HCT116 (cell line): ENCODE measurements around the gene ZSCAN23. TPM values are rescaled to one million over a fixed set of nuclear protein-coding genes. Genes with fewer than 3 reads are reported as not detected.
A peak's percentile ranks its signal among the peaks of the same experiment; 100 is the strongest.

ENCODE experiments used
- ATAC-seq: fragments of 200-7000 bp; cut with Tn5 transposase; 2 replicates; pipeline ENCODE4 v1.9.1; 2020; ENCODE audit warnings: mild to moderate bottlenecking, moderate library complexity
- BruUV-seq: library from RNA; stranded (reverse); fragments of 400-500 nt; replicated peaks from 2 replicates; lab custom pipeline; 2021; lab: Mats Ljungman, UMichigan
- CTCF ChIA-PET: fragments of 300-600 bp; sonication (Branson Sonifier 250); formaldehyde crosslinking; loops from one replicate; lab custom pipeline; 2021; ENCODE audit warnings: antibody characterized with exemption; lab: Charles Lee
- POLR2A ChIA-PET: fragments of 300-600, 350-600 bp; sonication (Branson Sonifier 250); formaldehyde crosslinking; loops from one replicate; lab custom pipeline; 2021; ENCODE audit warnings: antibody characterized with exemption; lab: Charles Lee
- RAD21 ChIA-PET, 2 experiments: fragments of 300-600 bp; sonication (Branson Sonifier 250); formaldehyde crosslinking; loops; one replicate each; lab custom pipeline; 2023; ENCODE audit warnings: low total read pairs in 2 of 2; ENCODE audit not compliant: uncharacterized antibody in 2 of 2, unreplicated experiment in 2 of 2, low non-redundant PET in 1 of 2; lab: Charles Lee
- DNase-seq: peaks from one replicate; pipeline ENCODE4 v3.0.0-alpha.2; 2010; ENCODE audit warnings: low read depth, low spot score
- H2AFZ ChIP-seq: fragments of 200-600 bp; shearing (Covaris generic), sonication (generic); 2 replicates; pipeline ENCODE4 v1.6.1; 2017; ENCODE audit warnings: low read depth, mixed run types, mixed read lengths, antibody characterized with exemption, low read length; ENCODE audit not compliant: poor library complexity, severe bottlenecking
- H3K27ac ChIP-seq: 2 replicates; pipeline ENCODE4 v1.5.1; 2012; ENCODE audit warnings: low read depth, low read length
- H3K27me3 ChIP-seq: fragments of 200-600 bp; sonication (generic); 2 replicates; pipeline ENCODE4 v1.6.1; 2016; ENCODE audit warnings: mixed run types, low read length, mixed read lengths; ENCODE audit not compliant: insufficient read depth
- H3K36me3 ChIP-seq, 2 experiments: fragments of 200-500 bp in 1 of 2; fragments of 200-600 bp in 1 of 2; sonication (Bioruptor generic) in 1 of 2; sonication (generic) in 1 of 2; 2 replicates each; pipeline versions ENCODE4 v1.5.1 to v1.6.1; 2014 to 2016; ENCODE audit warnings: low read length in 2 of 2, inconsistent platforms in 1 of 2, mixed read lengths in 1 of 2, mixed run types in 1 of 2; ENCODE audit not compliant: insufficient read depth in 2 of 2, control insufficient read depth in 1 of 2
- H3K4me1 ChIP-seq, 2 experiments: fragments of 200-600 bp in 1 of 2; sonication (generic) in 1 of 2; 2 replicates each; pipeline versions ENCODE4 v1.5.1 to v1.6.1; 2012 to 2017; ENCODE audit warnings: low read length in 2 of 2, inconsistent platforms in 1 of 2, mild to moderate bottlenecking in 1 of 2, mixed read lengths in 1 of 2, mixed run types in 1 of 2, moderate library complexity in 1 of 2; ENCODE audit not compliant: insufficient read depth in 2 of 2, control insufficient read depth in 1 of 2
- H3K4me2 ChIP-seq: fragments of 200-600 bp; sonication (generic); 2 replicates; pipeline ENCODE4 v1.6.1; 2017; ENCODE audit warnings: mixed run types, low read length, mixed read lengths
- H3K4me3 ChIP-seq, 2 experiments: fragments of 200-600 bp in 1 of 2; sonication (generic) in 1 of 2; replicated peaks in 1 of 2; 2 replicates each; pipeline ENCODE4 v1.5.1; 2011 to 2016; ENCODE audit warnings: low read length in 2 of 2, control low read depth in 1 of 2, low read depth in 1 of 2, mild to moderate bottlenecking in 1 of 2, mixed read lengths in 1 of 2, mixed run types in 1 of 2
- H3K79me2 ChIP-seq: fragments of 200-600 bp; sonication (generic); 2 replicates; pipeline ENCODE4 v1.6.1; 2017; ENCODE audit warnings: mild to moderate bottlenecking, mixed run types, low read length, moderate library complexity, mixed read lengths; ENCODE audit not compliant: insufficient read depth
- H3K9ac ChIP-seq: fragments of 200-600 bp; sonication (generic); 2 replicates; pipeline ENCODE4 v1.6.1; 2016; ENCODE audit warnings: low read length, mixed read lengths
- H3K9me2 ChIP-seq: fragments of 200-600 bp; sonication (generic), shearing (Covaris generic); 2 replicates; pipeline ENCODE4 v1.6.1; 2017; ENCODE audit warnings: mixed run types, mild to moderate bottlenecking, moderate library complexity; ENCODE audit not compliant: insufficient read depth
- H3K9me3 ChIP-seq, 2 experiments: fragments of 200-500 bp in 1 of 2; fragments of 200-600 bp in 1 of 2; sonication (Bioruptor generic) in 1 of 2; sonication (generic) in 1 of 2; 2 replicates each; pipeline ENCODE4 v1.6.1; 2014 to 2017; ENCODE audit warnings: low read length in 2 of 2, mixed read lengths in 2 of 2, inconsistent platforms in 1 of 2, low read depth in 1 of 2, mild to moderate bottlenecking in 1 of 2, mixed run types in 1 of 2, moderate library complexity in 1 of 2; ENCODE audit not compliant: control insufficient read depth in 1 of 2, insufficient read depth in 1 of 2
- H4K20me1 ChIP-seq: fragments of 200-600 bp; sonication (generic), shearing (Covaris generic); 2 replicates; pipeline ENCODE4 v1.6.1; 2017; ENCODE audit warnings: mixed run types, mild to moderate bottlenecking, moderate library complexity; ENCODE audit not compliant: insufficient read depth
- CBX3 ChIP-seq: IDR thresholded peaks from 2 replicates; pipeline ENCODE4 v1.6.1; 2012; ENCODE audit warnings: low read depth
- CEBPB ChIP-seq: IDR thresholded peaks from 2 replicates; pipeline ENCODE4 v1.6.1; 2012; ENCODE audit warnings: low read depth
- ELF1 ChIP-seq: IDR thresholded peaks from 2 replicates; pipeline ENCODE4 v1.6.1; 2012; ENCODE audit warnings: low read depth, borderline replicate concordance
- EZH2phosphoT487 ChIP-seq: fragments of 200-600 bp; IDR thresholded peaks from 2 replicates; pipeline ENCODE4 v1.6.1; 2018; ENCODE audit warnings: antibody characterized with exemption, borderline replicate concordance
- FOSL1 ChIP-seq: IDR thresholded peaks from 2 replicates; pipeline ENCODE4 v1.6.1; 2012; ENCODE audit warnings: low read depth
- JUND ChIP-seq: IDR thresholded peaks from 2 replicates; pipeline ENCODE4 v1.6.1; 2012
- POLR2A ChIP-seq: IDR thresholded peaks from 2 replicates; pipeline ENCODE4 v1.7.0; 2011; ENCODE audit warnings: borderline replicate concordance; ENCODE audit not compliant: insufficient read depth, insufficient read length; ENCODE audit errors: extremely low read depth
- RAD21 ChIP-seq: IDR thresholded peaks from 2 replicates; pipeline ENCODE4 v1.6.1; 2012; ENCODE audit warnings: low read depth, mild to moderate bottlenecking
- SIN3A ChIP-seq: IDR thresholded peaks from 2 replicates; pipeline ENCODE4 v1.6.1; 2012; ENCODE audit warnings: low read depth
- SP1 ChIP-seq: IDR thresholded peaks from 2 replicates; pipeline ENCODE4 v1.6.1; 2012; ENCODE audit warnings: low read depth
- SRF ChIP-seq: IDR thresholded peaks from 2 replicates; pipeline ENCODE4 v1.6.1; 2012; ENCODE audit warnings: low read depth
- ZFX ChIP-seq: fragments of 450-650 bp; IDR thresholded peaks from 2 replicates; pipeline ENCODE4 v1.6.1; 2017
- ZNF274 ChIP-seq: fragments of 200-500 bp; sonication (Bioruptor generic); IDR thresholded peaks from 2 replicates; pipeline ENCODE4 v1.6.1; 2014; ENCODE audit warnings: mild to moderate bottlenecking, low read depth, low read length, inconsistent platforms
- intact Hi-C: fragments of 100-400 bp; cut with micrococcal nuclease; formaldehyde crosslinking; loops from 2 replicates; pipeline ENCODE4 v1.10.0; 2022
- total RNA-seq: library from RNA; stranded (reverse); gene quantifications from one replicate; pipeline ENCODE4 v1.2.1, GENCODE V29; 2021; ENCODE audit not compliant: unreplicated experiment
- TF ChIP-seq, protein P1 (sequence below), 3 experiments: fragments of 200-600 bp in 1 of 3; sonication (generic) in 1 of 3; IDR thresholded peaks in 2 of 3; conservative IDR thresholded peaks in 1 of 3; 2 replicates each; pipeline ENCODE4 v1.5.1; 2012 to 2017; ENCODE audit warnings: low read depth in 2 of 3, low read length in 2 of 3, antibody characterized with exemption in 1 of 3, borderline replicate concordance in 1 of 3, control low read depth in 1 of 3, mild to moderate bottlenecking in 1 of 3, mixed read lengths in 1 of 3, mixed run types in 1 of 3, moderate library complexity in 1 of 3; ENCODE audit not compliant: insufficient read depth in 1 of 3
- TF ChIP-seq, protein P2 (sequence below): IDR thresholded peaks from 2 replicates; pipeline ENCODE4 v1.6.1; 2012
- TF ChIP-seq, protein P3 (sequence below): IDR thresholded peaks from 2 replicates; pipeline ENCODE4 v1.6.1; 2012

The ZSCAN23 gene
- total RNA-seq, 1 experiment from 2014 or later = not detected

DNA sequence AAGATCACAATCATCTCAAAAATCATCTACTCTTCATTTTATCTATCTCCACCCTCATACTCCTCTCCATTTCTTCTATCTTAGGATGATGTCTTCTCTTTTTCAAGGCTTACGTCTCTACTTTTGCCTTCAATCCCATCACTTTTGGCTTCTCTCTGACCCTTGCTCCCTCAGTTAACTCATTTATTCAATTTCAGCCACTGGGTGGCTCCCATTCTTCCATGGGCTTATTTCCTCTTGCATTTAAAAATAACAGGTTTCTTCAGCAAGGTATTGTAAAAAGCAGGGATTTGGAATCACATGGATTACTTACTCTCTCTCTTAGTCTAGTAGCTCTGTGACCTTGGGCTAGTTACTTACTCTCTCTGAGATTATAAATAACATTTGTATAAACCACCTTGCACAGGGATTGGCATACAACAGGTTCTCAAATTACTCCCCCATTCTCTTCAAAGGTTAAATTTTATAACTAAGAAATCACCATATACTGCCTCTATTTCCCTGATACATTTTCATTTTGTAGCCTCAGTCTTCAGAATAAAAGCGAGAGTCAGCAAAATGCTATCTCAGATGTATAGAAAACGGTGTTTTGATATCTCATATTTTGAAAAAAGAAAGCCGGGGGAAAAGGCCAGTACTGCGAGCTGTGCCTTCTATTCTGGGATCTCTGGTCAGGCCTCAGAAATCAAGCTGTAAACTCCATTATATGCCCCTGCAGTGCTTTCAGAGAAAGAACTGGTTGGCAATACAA, 49.2 kb downstream of the ZSCAN23 start:
- peak; percentile 51 for TF ChIP-seq RAD21
- TF ChIP-seq CBX3 = no peak
- TF ChIP-seq, protein P1, sequence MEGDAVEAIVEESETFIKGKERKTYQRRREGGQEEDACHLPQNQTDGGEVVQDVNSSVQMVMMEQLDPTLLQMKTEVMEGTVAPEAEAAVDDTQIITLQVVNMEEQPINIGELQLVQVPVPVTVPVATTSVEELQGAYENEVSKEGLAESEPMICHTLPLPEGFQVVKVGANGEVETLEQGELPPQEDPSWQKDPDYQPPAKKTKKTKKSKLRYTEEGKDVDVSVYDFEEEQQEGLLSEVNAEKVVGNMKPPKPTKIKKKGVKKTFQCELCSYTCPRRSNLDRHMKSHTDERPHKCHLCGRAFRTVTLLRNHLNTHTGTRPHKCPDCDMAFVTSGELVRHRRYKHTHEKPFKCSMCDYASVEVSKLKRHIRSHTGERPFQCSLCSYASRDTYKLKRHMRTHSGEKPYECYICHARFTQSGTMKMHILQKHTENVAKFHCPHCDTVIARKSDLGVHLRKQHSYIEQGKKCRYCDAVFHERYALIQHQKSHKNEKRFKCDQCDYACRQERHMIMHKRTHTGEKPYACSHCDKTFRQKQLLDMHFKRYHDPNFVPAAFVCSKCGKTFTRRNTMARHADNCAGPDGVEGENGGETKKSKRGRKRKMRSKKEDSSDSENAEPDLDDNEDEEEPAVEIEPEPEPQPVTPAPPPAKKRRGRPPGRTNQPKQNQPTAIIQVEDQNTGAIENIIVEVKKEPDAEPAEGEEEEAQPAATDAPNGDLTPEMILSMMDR (IDR thresholded peaks at IDR 0.05 in 2 of 3, conservative IDR thresholded peaks at IDR 0.05 in 1 of 3; ENCODE audit: borderline replicate concordance in 1 of 3, insufficient read depth in 1 of 3, low read depth in 2 of 3, low read length in 2 of 3) = peak; percentile 29 to 48 (median 36); a peak in 4 of 6 replicates
- ChIA-PET RAD21 (no interaction called here), CTCF (interaction anchor here (1.0 to 1.3 kb wide), 2 partner anchors 10 kb away, joined by 5 to 7 read pairs; no protein-coding TSS in a partner anchor), POLR2A (no interaction called here)
- no peak overlapping the region for H3K9ac ChIP-seq
- no peak overlapping the region for H3K4me3 ChIP-seq
- H3K27ac ChIP-seq = no peak overlapping the region
- H2AFZ ChIP-seq = no peak overlapping the region
- no TSS peak for BruUV-seq
- no peaks in the 10 kb centered on the region for H3K79me2 ChIP-seq
- no peaks in the 10 kb centered on the region for H4K20me1 ChIP-seq
- no peaks in the 10 kb centered on the region for H3K36me3 ChIP-seq
- intact Hi-C loops = loop anchor here (5.0 kb wide), 1 partner anchor 288 kb away; no protein-coding TSS in a partner anchor
- H3K9me2 ChIP-seq = no peaks in the 10 kb centered on the region
- H3K4me1 ChIP-seq = peaks cover 0 to 14% of the 10 kb centered on the region in 2 experiments; a peak in 2 of 4 replicates
- H3K4me2 ChIP-seq = no peak overlapping the region
- DNase-seq = no peak
- no peaks in the 10 kb centered on the region for H3K27me3 ChIP-seq
- no peaks in the 10 kb centered on the region for H3K9me3 ChIP-seq
- peak; percentile 58 for ATAC-seq

DNA sequence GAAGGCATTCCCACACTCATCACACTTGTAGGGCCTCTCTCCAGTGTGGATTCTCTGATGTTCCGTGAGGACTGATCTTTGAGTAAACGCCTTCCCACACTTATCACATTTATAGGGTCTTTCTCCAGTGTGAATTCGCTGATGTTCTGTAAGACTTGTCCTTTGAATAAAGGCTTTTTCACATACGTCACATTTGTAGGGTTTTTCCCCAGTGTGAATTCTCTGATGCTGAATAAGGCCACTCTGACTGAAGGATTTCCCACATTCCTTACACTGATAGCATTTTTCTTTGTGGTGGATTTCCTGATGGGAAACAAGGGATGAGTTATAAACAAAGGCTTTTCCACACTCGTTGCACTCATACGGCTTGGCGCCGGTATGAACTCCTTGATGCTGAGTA, 52.6 kb downstream of the ZSCAN23 start:
- H3K36me3 ChIP-seq = no peaks in the 10 kb centered on the region
- intact Hi-C loops = loop anchor here (5.0 kb wide), 1 partner anchor 292 kb away; no protein-coding TSS in a partner anchor
- no peaks in the 10 kb centered on the region for H3K4me1 ChIP-seq
- RAD21 ChIA-PET = no interaction called here
- no peak overlapping the region for H3K9ac ChIP-seq
- POLR2A ChIA-PET = no interaction called here
- H3K4me3 ChIP-seq = no peak overlapping the region
- H3K79me2 ChIP-seq = no peaks in the 10 kb centered on the region
- DNase-seq (no peak), ATAC-seq (no peak)
- no peaks in the 10 kb centered on the region for H3K9me2 ChIP-seq
- H3K9me3 ChIP-seq = no peaks in the 10 kb centered on the region
- no peak overlapping the region for H2AFZ ChIP-seq
- BruUV-seq = no TSS peak
- H4K20me1 ChIP-seq = no peaks in the 10 kb centered on the region
- no peak overlapping the region for H3K27ac ChIP-seq
- no peaks in the 10 kb centered on the region for H3K27me3 ChIP-seq
- no peak overlapping the region for H3K4me2 ChIP-seq
- CTCF ChIA-PET = no interaction called here
- TF ChIP-seq SP1 = no peak
- TF ChIP-seq SRF = no peak
- TF ChIP-seq, protein P2, sequence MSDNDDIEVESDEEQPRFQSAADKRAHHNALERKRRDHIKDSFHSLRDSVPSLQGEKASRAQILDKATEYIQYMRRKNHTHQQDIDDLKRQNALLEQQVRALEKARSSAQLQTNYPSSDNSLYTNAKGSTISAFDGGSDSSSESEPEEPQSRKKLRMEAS = no peak
- TF ChIP-seq EZH2phosphoT487 = no peak
- no peak for TF ChIP-seq JUND
- no peak for TF ChIP-seq ZFX
- no peak for TF ChIP-seq ZNF274
- no peak for TF ChIP-seq CBX3
- TF ChIP-seq, protein P3, sequence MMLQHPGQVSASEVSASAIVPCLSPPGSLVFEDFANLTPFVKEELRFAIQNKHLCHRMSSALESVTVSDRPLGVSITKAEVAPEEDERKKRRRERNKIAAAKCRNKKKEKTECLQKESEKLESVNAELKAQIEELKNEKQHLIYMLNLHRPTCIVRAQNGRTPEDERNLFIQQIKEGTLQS = no peak
- TF ChIP-seq CEBPB = no peak
- TF ChIP-seq RAD21 = no peak
- TF ChIP-seq, protein P1 (IDR thresholded peaks at IDR 0.05 in 2 of 3, conservative IDR thresholded peaks at IDR 0.05 in 1 of 3; ENCODE audit: borderline replicate concordance in 1 of 3, insufficient read depth in 1 of 3, low read depth in 2 of 3, low read length in 2 of 3) = no peak
- TF ChIP-seq ELF1 = no peak
- no peak for TF ChIP-seq FOSL1
- no peak for TF ChIP-seq SIN3A
- no peak for TF ChIP-seq POLR2A
